HTERT RPE-1 (cell line): ENCODE data around the gene AMD1.

Experiments used
- in situ Hi-C: fragments of 300-500 bp; cut with MboI; formaldehyde crosslinking; loops from 4 replicates; pipeline ENCODE4 v1.14.3; 2020; ENCODE audit warnings: low sequenced_read_pairs

The AMD1 gene

DNA sequence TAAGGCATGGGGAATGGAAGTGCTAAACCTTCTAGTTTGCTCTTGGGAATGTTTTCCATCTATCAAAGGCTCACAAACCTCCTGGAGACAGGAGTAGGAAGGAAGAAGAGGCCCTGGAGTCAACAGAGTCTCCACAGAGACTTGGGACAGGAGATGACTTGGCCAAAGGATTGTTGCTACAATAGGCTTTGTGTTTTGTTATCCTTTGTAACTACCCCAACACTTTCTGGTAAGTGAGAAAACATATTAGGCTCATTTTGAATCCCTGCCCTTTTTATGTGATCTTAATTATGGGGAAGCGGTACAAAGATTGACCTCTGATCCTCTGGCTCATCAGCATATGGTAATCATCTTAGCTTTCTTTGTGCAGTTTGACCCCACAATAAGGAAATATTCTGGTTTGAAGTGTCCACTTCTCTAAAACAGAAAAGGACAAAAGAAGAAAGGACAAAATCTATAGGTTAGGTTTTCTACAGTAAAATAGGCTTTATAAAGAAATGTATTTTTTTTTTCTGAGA lies 59.9 kb downstream of the AMD1 start:
- in situ Hi-C loops = no loop called here

- in situ Hi-C loops = no loop called here
Observed at GRCh38 chr6:110935171-110935570, 60.6 kb downstream of the AMD1 start.

- in situ Hi-C loops = no loop called here
Observed at GRCh38 chr6:110938171-110938570, 63.6 kb downstream of the AMD1 start.

GRCh38 chr6:110939429-110940200 lies 65.0 kb downstream of the AMD1 start:
- in situ Hi-C loops = no loop called here

- in situ Hi-C loops = no loop called here
Observed at GRCh38 chr6:110944681-110945151, 70.1 kb downstream of the AMD1 start.
